ENCODE data around the gene MESP1. TPM values are rescaled to one million over a fixed set of nuclear protein-coding genes. Genes with fewer than 3 reads are reported as not detected.
A peak's percentile ranks its signal among the peaks of the same experiment; 100 is the strongest.

Gene MESP1
- polyA plus RNA-seq, 1 donor (not counting 4 experiments of a cell fraction or from before 2014, with no cell fraction given): not detected

DNA sequence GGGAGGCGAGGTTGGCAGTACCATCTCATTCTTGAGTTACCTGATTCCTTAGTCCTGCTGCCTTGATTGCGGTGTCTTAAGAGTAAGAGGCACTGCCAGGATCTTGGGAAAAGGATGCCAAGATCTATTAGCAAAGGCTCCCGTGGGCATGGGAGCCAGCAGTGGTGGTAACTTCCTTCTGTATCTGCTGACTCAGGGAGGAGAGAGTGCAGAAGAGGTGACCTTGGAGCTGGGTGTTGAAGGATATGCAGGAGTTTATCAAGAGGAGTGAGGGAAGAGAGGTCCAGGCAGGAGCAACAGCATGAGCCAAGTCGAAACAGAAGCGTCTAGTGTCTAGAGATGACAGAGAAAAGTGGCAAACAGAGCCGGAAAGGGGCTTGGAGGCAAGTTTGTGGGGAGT, 29.6 kb upstream of the MESP1 start:
- peak overlapping the region; percentile 99 for H3K27ac ChIP-seq (ENCODE audit: control insufficient read depth, insufficient read depth, low read length)
- peaks cover 40% of the 10 kb centered on the region for H3K4me1 ChIP-seq (ENCODE audit: control insufficient read depth, extremely low read depth, insufficient read depth, low read length)
- H3K4me2 ChIP-seq (ENCODE audit: control insufficient read depth, extremely low read depth, insufficient read depth, low read depth, low read length): no peak overlapping the region
- no peaks in the 10 kb centered on the region for H3K27me3 ChIP-seq (ENCODE audit: control insufficient read depth, extremely low read depth, insufficient read depth, low read length)
- no peaks in the 10 kb centered on the region for H3K9me3 ChIP-seq (ENCODE audit: control insufficient read depth, low read depth, low read length)
- H3K9me1 ChIP-seq (ENCODE audit: control insufficient read depth, extremely low read depth, insufficient read depth, low read length): peaks cover 2% of the 10 kb centered on the region
- no peaks in the 10 kb centered on the region for H3K79me2 ChIP-seq (ENCODE audit: control insufficient read depth, insufficient read depth, low read length)
- dilution Hi-C loops (cut with MboI; ENCODE audit: extremely low pct_ligation_motif_present, low sequenced_read_pairs): no loop called here
- H2AFZ ChIP-seq (ENCODE audit: control insufficient read depth, low read length): peak overlapping the region; percentile 27
- no peak overlapping the region for H3K4me3 ChIP-seq (ENCODE audit: control insufficient read depth in 2 of 3, extremely low read depth in 1 of 3, insufficient read depth in 2 of 3, low read depth in 1 of 3, low read length in 3 of 3)
- H3K36me3 ChIP-seq (ENCODE audit: control insufficient read depth in 2 of 2, extremely low read depth in 1 of 2, insufficient read depth in 2 of 2, low read length in 2 of 2): no peaks in the 10 kb centered on the region
- TF ChIP-seq EZH2 (IDR thresholded peaks at IDR 0.05; ENCODE audit: low read length): no peak
- TF ChIP-seq, protein P1, sequence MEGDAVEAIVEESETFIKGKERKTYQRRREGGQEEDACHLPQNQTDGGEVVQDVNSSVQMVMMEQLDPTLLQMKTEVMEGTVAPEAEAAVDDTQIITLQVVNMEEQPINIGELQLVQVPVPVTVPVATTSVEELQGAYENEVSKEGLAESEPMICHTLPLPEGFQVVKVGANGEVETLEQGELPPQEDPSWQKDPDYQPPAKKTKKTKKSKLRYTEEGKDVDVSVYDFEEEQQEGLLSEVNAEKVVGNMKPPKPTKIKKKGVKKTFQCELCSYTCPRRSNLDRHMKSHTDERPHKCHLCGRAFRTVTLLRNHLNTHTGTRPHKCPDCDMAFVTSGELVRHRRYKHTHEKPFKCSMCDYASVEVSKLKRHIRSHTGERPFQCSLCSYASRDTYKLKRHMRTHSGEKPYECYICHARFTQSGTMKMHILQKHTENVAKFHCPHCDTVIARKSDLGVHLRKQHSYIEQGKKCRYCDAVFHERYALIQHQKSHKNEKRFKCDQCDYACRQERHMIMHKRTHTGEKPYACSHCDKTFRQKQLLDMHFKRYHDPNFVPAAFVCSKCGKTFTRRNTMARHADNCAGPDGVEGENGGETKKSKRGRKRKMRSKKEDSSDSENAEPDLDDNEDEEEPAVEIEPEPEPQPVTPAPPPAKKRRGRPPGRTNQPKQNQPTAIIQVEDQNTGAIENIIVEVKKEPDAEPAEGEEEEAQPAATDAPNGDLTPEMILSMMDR (optimal IDR thresholded peaks at IDR 0.05 in 1 of 3, IDR thresholded peaks at IDR 0.05 in 1 of 3, conservative IDR thresholded peaks at IDR 0.05 in 1 of 3; ENCODE audit: extremely low read depth in 1 of 3, insufficient read depth in 2 of 3, low read length in 3 of 3): no peak
- no peak for FAIRE-seq
- DNase-seq (ENCODE audit: low read depth, low spot score): no peak
- H4K20me1 ChIP-seq (ENCODE audit: control insufficient read depth, extremely low read depth, insufficient read depth, low read length): no peaks in the 10 kb centered on the region
- H3K9ac ChIP-seq (ENCODE audit: control insufficient read depth, extremely low read depth, insufficient read depth, low read length): peak overlapping the region; percentile 82

DNA sequence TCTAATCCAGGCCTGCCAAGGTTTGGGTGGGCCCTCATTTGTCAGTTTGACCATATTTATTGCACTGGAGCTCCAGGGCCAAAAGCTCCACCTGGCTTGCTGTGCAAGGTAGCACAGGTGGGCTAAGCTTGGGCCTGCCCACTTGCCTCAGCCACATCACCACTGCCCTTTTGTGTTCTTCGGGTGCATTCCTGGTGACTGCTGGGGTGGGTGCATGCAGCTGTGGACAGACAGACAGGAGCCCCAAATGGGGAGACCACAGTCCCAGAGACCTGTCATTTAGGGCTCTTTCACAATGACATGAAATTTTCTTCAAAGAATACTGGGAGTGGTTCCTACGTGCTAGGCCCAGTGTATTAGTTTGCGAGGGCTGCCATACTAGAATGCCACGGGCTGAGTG, 27.8 kb upstream of the MESP1 start:
- Histone ChIP-seq H3K9me3 (ENCODE audit: control insufficient read depth, low read depth, low read length) (no peaks in the 10 kb centered on the region), H3K4me1 (ENCODE audit: control insufficient read depth, extremely low read depth, insufficient read depth, low read length) (peaks cover 51% of the 10 kb centered on the region), H3K9ac (ENCODE audit: control insufficient read depth, extremely low read depth, insufficient read depth, low read length) (no peak overlapping the region), H3K9me1 (ENCODE audit: control insufficient read depth, extremely low read depth, insufficient read depth, low read length) (peaks cover 2% of the 10 kb centered on the region), H3K79me2 (ENCODE audit: control insufficient read depth, insufficient read depth, low read length) (no peaks in the 10 kb centered on the region), H3K27me3 (ENCODE audit: control insufficient read depth, extremely low read depth, insufficient read depth, low read length) (no peaks in the 10 kb centered on the region), H2AFZ (ENCODE audit: control insufficient read depth, low read length) (no peak overlapping the region), H3K27ac (ENCODE audit: control insufficient read depth, insufficient read depth, low read length) (no peak overlapping the region), H3K36me3 (ENCODE audit: control insufficient read depth in 2 of 2, extremely low read depth in 1 of 2, insufficient read depth in 2 of 2, low read length in 2 of 2) (no peaks in the 10 kb centered on the region), H3K4me2 (ENCODE audit: control insufficient read depth, extremely low read depth, insufficient read depth, low read depth, low read length) (no peak overlapping the region), H4K20me1 (ENCODE audit: control insufficient read depth, extremely low read depth, insufficient read depth, low read length) (no peaks in the 10 kb centered on the region), H3K4me3 (ENCODE audit: control insufficient read depth in 2 of 3, extremely low read depth in 1 of 3, insufficient read depth in 2 of 3, low read depth in 1 of 3, low read length in 3 of 3) (no peak overlapping the region)
- dilution Hi-C loops (cut with MboI; ENCODE audit: extremely low pct_ligation_motif_present, low sequenced_read_pairs): no loop called here
- DNase-seq (ENCODE audit: low read depth, low spot score) (no peak), FAIRE-seq (no peak)
- TF ChIP-seq, protein P1 (optimal IDR thresholded peaks at IDR 0.05 in 1 of 3, IDR thresholded peaks at IDR 0.05 in 1 of 3, conservative IDR thresholded peaks at IDR 0.05 in 1 of 3; ENCODE audit: extremely low read depth in 1 of 3, insufficient read depth in 2 of 3, low read length in 3 of 3): no peak
- TF ChIP-seq EZH2 (IDR thresholded peaks at IDR 0.05; ENCODE audit: low read length): no peak
